ENCODE measurements around the gene SYNE2. TPM values are rescaled to one million over a fixed set of nuclear protein-coding genes. Genes with fewer than 3 reads are reported as not detected.

SYNE2 gene
- total and polyA plus RNA-seq, 2 donors (not counting 3 experiments of a cell fraction or from before 2014, with no cell fraction given): 16.0 to 53.7 TPM

DNA sequence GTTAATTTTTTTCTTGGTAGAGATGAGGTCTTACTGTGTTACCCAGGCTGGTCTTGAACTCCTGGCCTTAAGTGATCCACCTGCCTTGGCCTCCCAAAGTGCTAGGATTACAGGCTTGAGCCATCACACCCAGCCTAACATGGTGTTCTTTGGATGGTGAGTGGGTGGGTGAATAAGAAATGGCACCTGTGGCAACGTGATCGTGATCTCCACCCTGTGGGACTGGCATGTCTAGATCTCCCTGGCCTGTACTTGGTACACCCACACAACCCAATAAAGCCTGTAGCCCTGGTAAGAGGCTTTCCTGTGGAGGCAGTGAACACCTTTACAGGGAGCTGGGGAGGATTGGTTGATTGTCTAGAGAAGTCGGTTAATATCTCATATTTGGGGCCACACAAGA, 25.2 kb downstream of the SYNE2 start:
- CTCF ChIA-PET: interaction anchor here (1.1 to 1.3 kb wide), 3 partner anchors 11 to 116 kb away, joined by 3 to 4 read pairs (median 3); no protein-coding TSS in a partner anchor

DNA sequence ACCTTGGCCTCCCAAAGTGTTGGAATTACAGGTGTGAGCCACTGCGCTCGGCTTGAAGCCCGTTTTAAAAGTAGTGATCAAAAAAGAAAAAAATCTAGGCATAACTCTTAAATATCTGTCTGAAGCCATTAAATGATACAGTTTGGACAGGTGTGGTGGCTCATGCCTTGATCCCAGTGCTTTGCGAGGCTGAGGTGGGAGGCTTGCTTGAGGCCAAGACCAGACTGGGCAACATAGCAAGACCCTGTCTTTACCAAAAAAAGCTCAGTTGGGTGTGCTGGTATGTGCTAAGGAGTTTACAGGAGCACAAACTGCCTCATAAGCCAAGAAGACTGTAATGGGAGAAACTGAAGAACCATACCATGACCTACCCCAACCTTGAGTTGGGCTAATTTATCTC, 26.0 kb downstream of the SYNE2 start:
- no peaks in the 10 kb centered on the region for H3K36me3 ChIP-seq (ENCODE audit: control insufficient read depth in 2 of 2, extremely low read depth in 1 of 2, insufficient read depth in 2 of 2, low read length in 2 of 2)
- POLR2A ChIA-PET: no interaction called here
- no peak for FAIRE-seq
- H3K27ac ChIP-seq (ENCODE audit: insufficient read depth, low read depth, low read length): no peak overlapping the region
- no peaks in the 10 kb centered on the region for H3K27me3 ChIP-seq (ENCODE audit: control insufficient read depth in 2 of 2, insufficient read depth in 2 of 2, low read length in 2 of 2)
- H3K79me2 ChIP-seq (ENCODE audit: control insufficient read depth, insufficient read depth, low read length): peaks cover 3% of the 10 kb centered on the region
- DNase-seq (ENCODE audit: low read depth, low spot score): no peak
- H4K20me1 ChIP-seq (replicated peaks; ENCODE audit: control insufficient read depth, extremely low read depth, insufficient read depth, low read length): no peaks in the 10 kb centered on the region
- no peak overlapping the region for H3K9ac ChIP-seq (replicated peaks; ENCODE audit: extremely low read depth, insufficient read depth, low read length)
- no peak for TF ChIP-seq POLR2A (IDR thresholded peaks at IDR 0.05; ENCODE audit: low read depth, low read length)
- no peak for TF ChIP-seq GATA2 (IDR thresholded peaks at IDR 0.05; ENCODE audit: insufficient read depth, insufficient read length, low read depth, low read length)
- TF ChIP-seq MYC (IDR thresholded peaks at IDR 0.05; ENCODE audit: low read depth, low read length): no peak
- TF ChIP-seq POLR2AphosphoS5 (IDR thresholded peaks at IDR 0.05; ENCODE audit: insufficient read depth, low read depth, low read length): no peak
- TF ChIP-seq, protein P1, sequence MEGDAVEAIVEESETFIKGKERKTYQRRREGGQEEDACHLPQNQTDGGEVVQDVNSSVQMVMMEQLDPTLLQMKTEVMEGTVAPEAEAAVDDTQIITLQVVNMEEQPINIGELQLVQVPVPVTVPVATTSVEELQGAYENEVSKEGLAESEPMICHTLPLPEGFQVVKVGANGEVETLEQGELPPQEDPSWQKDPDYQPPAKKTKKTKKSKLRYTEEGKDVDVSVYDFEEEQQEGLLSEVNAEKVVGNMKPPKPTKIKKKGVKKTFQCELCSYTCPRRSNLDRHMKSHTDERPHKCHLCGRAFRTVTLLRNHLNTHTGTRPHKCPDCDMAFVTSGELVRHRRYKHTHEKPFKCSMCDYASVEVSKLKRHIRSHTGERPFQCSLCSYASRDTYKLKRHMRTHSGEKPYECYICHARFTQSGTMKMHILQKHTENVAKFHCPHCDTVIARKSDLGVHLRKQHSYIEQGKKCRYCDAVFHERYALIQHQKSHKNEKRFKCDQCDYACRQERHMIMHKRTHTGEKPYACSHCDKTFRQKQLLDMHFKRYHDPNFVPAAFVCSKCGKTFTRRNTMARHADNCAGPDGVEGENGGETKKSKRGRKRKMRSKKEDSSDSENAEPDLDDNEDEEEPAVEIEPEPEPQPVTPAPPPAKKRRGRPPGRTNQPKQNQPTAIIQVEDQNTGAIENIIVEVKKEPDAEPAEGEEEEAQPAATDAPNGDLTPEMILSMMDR (IDR thresholded peaks at IDR 0.05; ENCODE audit: extremely low read depth in 1 of 2, insufficient read depth in 1 of 2, low read depth in 1 of 2, low read length in 2 of 2): no peak
- TF ChIP-seq FOS (IDR thresholded peaks at IDR 0.05; ENCODE audit: borderline replicate concordance, insufficient read depth, low read length): no peak
- TF ChIP-seq, protein P2, sequence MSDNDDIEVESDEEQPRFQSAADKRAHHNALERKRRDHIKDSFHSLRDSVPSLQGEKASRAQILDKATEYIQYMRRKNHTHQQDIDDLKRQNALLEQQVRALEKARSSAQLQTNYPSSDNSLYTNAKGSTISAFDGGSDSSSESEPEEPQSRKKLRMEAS (IDR thresholded peaks at IDR 0.05; ENCODE audit: insufficient read depth, insufficient read length): no peak
- no peak for TF ChIP-seq JUN (IDR thresholded peaks at IDR 0.05; ENCODE audit: borderline replicate concordance, insufficient read depth, insufficient read length, low read depth)
- no peak overlapping the region for H2AFZ ChIP-seq (ENCODE audit: low read depth, low read length)
- dilution Hi-C loops (cut with MboI; ENCODE audit: extremely low pct_ligation_motif_present, low sequenced_read_pairs) (no loop called here), intact Hi-C loops (cut with micrococcal nuclease) (no loop called here)
- peaks cover 8% of the 10 kb centered on the region for H3K4me1 ChIP-seq (ENCODE audit: control insufficient read depth, extremely low read depth, insufficient read depth, low read length)
- no TSS peak for BruUV-seq (replicated peaks)
- CTCF ChIA-PET: interaction anchor here (1.1 kb wide), 1 partner anchor 425 kb away, joined by 4 read pairs; no protein-coding TSS in a partner anchor
- no peaks in the 10 kb centered on the region for H3K9me1 ChIP-seq (replicated peaks; ENCODE audit: control insufficient read depth, extremely low read depth, insufficient read depth, low read length)
- no peak overlapping the region for H3K4me3 ChIP-seq (replicated peaks in 1 of 3; ENCODE audit: insufficient read depth in 1 of 3, low read depth in 1 of 3, low read length in 3 of 3)
- H3K4me2 ChIP-seq (ENCODE audit: insufficient read depth, low read length): no peak overlapping the region
- H3K9me3 ChIP-seq (replicated peaks; ENCODE audit: control insufficient read depth, insufficient read depth, low read length): no peaks in the 10 kb centered on the region

More for the DNA sequence above, 25.2 kb downstream of the SYNE2 start:
- peaks cover 3% of the 10 kb centered on the region for H3K79me2 ChIP-seq (ENCODE audit: control insufficient read depth, insufficient read depth, low read length)
- H3K9me3 ChIP-seq (replicated peaks; ENCODE audit: control insufficient read depth, insufficient read depth, low read length): no peaks in the 10 kb centered on the region
- no TSS peak for BruUV-seq (replicated peaks)
- H4K20me1 ChIP-seq (replicated peaks; ENCODE audit: control insufficient read depth, extremely low read depth, insufficient read depth, low read length): no peaks in the 10 kb centered on the region
- no peaks in the 10 kb centered on the region for H3K27me3 ChIP-seq (ENCODE audit: control insufficient read depth in 2 of 2, insufficient read depth in 2 of 2, low read length in 2 of 2)
- POLR2A ChIA-PET: no interaction called here
- H3K36me3 ChIP-seq (ENCODE audit: control insufficient read depth in 2 of 2, extremely low read depth in 1 of 2, insufficient read depth in 2 of 2, low read length in 2 of 2): no peaks in the 10 kb centered on the region
- DNase-seq (ENCODE audit: low read depth, low spot score): no peak
- H3K4me2 ChIP-seq (ENCODE audit: insufficient read depth, low read length): no peak overlapping the region
- no peak overlapping the region for H3K4me3 ChIP-seq (replicated peaks in 1 of 3; ENCODE audit: insufficient read depth in 1 of 3, low read depth in 1 of 3, low read length in 3 of 3)
- TF ChIP-seq, protein P2 (IDR thresholded peaks at IDR 0.05; ENCODE audit: insufficient read depth, insufficient read length): no peak
- no peak overlapping the region for H3K9ac ChIP-seq (replicated peaks; ENCODE audit: extremely low read depth, insufficient read depth, low read length)
- no peaks in the 10 kb centered on the region for H3K9me1 ChIP-seq (replicated peaks; ENCODE audit: control insufficient read depth, extremely low read depth, insufficient read depth, low read length)
- no peak for FAIRE-seq
- H3K4me1 ChIP-seq (ENCODE audit: control insufficient read depth, extremely low read depth, insufficient read depth, low read length): peaks cover 8% of the 10 kb centered on the region
- dilution Hi-C loops (cut with MboI; ENCODE audit: extremely low pct_ligation_motif_present, low sequenced_read_pairs) (no loop called here), intact Hi-C loops (cut with micrococcal nuclease) (no loop called here)
- H2AFZ ChIP-seq (ENCODE audit: low read depth, low read length): no peak overlapping the region
- H3K27ac ChIP-seq (ENCODE audit: insufficient read depth, low read depth, low read length): no peak overlapping the region

All from endothelial cell of umbilical vein (primary cell).